Fibroblast of gingiva (primary cell): ENCODE results near the gene UMODL1.
A peak's percentile ranks its signal among the peaks of the same experiment; 100 is the strongest.
"Not testable (repeated sequence)": the region's sequence is repeated elsewhere in the genome, so short reads cannot be mapped to it uniquely, and the experiment has no call there.

ENCODE experiments used
- DNase-seq: peaks from one replicate; pipeline ENCODE4 v3.0.0-alpha.2; 2011; ENCODE audit warnings: low read depth

Gene UMODL1

GRCh38 chr21:42164064-42164789 lies 93.1 kb downstream of the UMODL1 start:
- DNase-seq: no peak

DNA sequence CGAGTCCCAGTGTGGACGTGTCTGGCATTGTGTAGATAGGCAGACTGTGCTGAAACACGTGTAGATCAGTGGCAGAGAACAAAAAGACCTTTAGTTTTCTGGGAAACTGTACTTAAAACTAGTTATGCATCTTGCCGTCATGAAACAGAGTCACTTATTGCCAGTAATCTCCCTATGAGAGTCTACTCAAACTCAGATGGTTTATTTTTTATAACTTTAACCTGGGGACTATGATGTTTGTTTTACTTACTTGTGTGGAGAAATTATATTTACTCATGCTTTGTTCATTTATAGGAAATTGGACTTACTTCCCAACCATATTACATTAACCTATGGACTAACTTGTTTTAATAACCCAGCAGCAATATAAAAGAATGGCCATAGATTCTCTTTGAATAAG lies 93.7 kb downstream of the UMODL1 start:
- no peak for DNase-seq

DNA sequence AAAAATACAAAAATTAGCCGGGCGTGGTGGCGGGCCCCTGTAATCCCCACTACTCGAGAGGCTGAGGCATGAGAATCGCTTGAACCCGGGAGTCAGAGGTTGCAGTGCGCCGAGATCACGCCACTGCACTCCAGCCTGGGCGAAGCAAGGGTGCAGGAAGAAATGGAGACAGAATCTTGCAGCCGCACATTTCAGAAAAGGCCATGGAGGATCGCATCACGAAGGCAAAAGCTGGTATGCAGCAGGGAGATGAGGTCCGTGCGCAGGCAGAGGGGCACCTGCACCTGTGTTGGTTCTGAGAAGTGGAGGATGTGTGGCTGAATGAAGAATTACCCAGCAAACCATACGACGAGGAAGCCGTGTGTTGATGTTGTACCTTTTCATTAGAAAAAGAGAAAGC lies 94.8 kb downstream of the UMODL1 start:
- no peak for DNase-seq

- DNase-seq: no peak
Observed at GRCh38 chr21:42169758-42170157, 98.6 kb downstream of the UMODL1 start.

GRCh38 chr21:42171091-42172053 lies 100.3 kb downstream of the UMODL1 start:
- DNase-seq: no peak

- no peak for DNase-seq
Observed at GRCh38 chr21:42172596-42173483, 101.7 kb downstream of the UMODL1 start.

DNA sequence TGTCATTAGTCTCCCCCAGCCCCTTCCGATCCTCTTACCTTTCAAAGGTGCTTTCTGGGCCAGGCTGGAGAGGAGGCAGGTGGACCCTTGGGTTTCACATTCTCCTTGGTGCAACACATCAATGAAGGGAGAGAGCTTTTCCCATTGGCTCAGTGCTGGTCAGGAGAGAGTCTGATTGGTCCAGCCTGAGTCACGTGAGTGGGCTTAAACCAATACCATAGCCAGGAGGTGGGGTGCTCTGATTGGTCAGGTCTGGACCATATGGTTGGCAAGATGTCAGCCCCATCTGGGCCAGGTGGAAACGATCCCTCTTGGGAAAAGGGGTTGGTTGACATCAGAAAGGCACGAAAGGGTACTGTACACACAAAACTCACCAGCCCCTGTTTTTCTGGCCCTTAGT lies 103.1 kb downstream of the UMODL1 start:
- no peak for DNase-seq

DNA sequence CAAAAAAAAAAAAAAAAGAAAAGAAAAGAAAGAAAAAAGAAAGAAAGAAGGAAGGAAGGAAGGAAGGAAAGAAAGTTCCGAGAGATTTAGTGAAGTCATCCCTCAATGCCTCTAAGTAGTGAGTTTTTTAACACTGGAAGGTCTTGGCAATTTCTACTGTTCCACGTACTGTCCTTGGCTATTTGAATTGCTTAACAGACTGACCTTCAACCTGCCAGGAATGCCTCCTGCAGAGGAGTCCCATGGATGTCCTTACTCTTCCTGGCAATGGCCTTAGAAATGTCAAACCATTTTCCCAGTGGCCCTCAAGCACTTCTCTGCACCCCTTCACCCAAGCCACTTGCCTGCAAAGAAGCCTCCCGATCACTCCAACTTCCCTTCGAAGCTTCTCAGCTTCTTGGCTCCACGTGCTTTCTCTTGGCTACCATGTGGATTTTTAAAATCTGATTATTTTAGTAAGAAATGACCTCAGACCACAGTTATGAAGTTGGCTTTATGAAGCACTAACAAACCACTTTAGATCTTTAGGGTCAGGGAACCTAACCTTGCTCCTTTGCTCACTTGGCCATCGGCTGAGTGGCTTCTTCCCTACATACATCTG lies 104.1 kb downstream of the UMODL1 start:
- DNase-seq: no peak

- DNase-seq: peak; percentile 29
Observed at GRCh38 chr21:42176859-42177258, 105.7 kb downstream of the UMODL1 start.

DNA sequence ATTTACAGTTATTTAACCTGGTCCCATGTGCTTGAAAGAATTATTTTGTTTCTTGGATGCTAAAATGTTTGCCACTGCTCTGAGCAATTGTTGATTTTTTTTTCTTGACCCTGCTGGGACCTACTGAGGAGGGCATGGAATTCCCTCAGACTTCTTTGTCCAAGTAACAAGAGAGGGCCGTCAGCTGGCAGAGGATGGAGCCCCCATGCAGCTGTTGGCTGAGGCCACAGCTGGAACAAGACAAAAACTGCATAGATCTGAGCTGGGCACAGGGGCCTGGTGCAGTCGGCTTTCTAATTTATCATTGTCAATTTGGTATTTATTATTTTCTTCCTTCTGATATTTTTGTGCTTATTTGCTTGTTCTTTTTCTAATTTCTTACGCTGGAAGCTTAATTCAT lies 108.2 kb downstream of the UMODL1 start:
- DNase-seq: no peak

DNA sequence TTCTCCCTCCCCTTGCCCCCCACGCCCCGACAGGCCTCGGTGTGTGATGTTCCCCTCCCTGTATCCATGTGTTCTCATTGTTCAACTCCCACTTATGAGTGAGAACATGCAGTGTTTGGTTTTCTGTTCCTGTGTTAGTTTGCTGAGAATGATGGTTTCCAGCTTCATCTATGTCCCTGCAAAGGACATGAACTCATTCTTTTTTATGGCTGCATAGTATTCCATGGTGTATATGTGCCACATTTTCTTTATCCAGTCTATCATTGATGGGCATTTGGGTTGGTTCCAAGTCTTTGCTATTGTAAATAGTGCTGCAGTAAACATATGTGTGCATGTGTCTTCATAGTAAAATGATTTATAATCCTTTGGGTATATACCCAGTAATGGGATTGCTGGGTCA lies 108.9 kb downstream of the UMODL1 start:
- not testable (repeated sequence) for DNase-seq

- no peak for DNase-seq
Observed at GRCh38 chr21:42182713-42183371, 111.7 kb downstream of the UMODL1 start.

DNA sequence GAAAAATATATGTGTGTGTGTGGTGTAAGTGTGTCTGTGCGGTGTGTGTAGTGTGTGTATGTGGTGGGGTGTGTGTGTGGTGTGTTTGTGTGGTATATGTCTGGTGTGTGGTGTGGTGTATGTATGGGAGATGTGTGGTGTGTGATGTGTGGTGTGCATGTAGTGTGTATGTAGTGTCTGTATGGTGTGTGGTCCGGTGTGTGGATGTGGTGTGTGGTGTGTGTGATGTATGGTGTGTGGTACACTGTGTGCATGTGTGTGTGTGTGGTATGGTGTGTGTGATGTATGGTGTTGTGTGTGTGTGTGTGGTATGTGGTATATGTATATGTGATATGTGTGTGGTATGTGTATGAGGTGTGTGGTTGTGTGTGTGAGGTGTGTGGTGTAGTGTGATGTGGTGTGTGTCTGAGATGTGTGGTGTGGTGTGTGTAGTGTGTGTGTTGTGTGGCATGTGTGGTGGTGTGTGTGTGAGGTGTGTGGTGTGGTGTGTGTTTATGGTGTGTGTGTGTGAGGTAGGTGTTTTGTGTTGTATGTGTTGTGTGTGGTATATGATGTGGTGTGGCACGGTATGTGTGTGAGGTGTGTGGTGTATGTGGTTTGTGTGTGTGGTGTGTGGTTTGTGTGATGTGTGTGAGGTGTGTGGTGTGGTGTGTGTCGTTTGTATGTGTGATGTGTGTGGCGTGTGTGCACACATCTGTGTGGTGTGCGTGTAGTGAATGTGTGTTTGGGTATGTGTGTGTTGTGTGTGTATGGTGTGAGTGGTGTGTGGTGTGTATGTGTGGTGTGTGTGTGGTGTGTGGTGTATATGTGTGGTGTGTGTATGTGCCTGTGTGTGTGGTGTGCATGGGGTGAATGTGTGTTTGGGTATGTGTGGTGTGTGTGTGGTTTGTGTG lies 112.5 kb downstream of the UMODL1 start:
- no peak for DNase-seq

DNA sequence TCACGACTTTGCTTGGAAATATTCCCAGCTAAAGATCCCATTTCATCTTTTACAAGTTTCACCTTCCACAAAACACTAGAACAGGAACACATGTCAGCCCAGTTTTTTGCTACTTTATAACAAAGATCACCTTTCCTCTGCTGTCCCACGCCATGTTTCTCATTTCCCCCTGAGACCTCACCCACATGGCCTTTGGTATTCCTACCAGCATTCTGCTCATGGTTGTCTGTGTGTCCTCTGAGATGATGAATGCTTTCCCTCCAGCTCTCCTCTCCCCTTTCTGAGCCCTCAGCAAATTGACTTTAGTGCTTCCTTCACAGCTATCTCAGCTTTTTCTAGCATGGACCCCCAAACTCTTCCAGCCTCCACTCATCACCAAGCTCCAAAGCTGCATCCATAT lies 115.5 kb downstream of the UMODL1 start:
- DNase-seq: no peak

- no peak for DNase-seq
Observed at GRCh38 chr21:42187976-42188653, 117.0 kb downstream of the UMODL1 start.

- DNase-seq: no peak
Observed at GRCh38 chr21:42188663-42189062, 117.5 kb downstream of the UMODL1 start.

DNA sequence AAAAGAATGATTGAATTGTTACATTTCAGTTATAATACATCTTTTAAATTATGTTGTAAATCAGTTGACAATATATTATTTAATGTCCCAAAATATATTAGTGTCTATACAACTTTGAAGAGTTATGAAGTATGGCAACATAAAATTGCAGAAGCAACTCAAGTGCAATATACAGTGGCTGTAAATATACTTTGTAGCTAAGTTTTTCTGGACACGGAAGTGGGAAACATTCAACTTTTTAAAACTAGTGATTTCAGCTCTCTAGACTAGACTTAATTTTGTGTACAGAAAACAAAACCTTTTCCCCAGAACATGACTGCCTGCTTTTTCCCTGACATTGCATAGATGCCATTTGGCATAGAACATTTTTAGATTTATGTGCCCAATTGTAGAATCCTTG lies 118.3 kb downstream of the UMODL1 start:
- no peak for DNase-seq

DNA sequence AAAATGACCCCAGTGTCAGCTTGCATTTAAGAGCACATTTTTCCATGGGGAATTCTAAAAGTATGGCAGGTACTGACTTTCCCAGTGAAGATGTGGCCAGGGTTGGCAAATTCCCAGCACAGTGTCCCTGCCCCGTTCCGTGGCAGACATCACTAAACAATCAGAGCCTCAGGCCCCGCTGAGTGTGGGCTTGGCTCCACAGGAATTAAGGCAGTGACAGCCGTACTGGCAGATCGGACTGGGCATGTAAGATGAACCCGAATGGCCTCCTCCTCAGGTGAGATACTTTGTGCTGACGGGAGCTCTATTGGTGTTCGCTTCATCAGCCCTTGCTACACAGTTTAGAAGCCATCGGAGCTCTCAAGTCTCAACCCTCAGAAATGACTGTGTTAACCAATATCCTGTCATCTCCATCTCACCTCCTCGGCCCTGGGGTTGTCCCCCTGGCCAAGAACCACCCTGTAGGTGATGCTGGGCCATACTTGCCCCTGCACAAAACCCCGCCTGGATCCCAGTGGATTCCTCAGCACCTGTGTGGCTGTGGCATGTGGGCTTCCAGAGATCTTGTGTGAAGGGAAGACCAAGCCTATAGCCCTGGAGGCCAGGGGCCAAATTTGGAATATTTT lies 118.9 kb downstream of the UMODL1 start:
- DNase-seq: no peak

DNA sequence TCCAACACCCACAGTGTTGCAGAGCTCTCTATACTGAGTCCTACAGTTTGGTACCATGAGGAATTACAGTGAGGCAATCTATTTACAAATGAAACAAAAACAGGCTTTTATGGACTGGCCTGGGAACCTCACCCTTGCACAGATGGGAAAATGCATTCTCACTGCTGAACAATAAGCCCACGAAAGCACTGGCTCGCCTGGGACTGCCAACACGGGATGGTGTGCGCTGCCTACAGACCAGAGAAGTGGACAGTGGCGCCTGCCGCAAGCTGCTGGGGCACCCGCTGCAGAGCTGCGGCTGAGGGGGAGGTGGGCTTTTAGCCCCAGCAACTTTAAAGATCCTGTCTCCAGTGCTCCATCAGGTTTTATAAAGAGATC lies 119.4 kb downstream of the UMODL1 start:
- DNase-seq: no peak
